Head of caudate nucleus (tissue), 42 donors: ENCODE measurements around the gene PRDM15.
A peak's percentile ranks its signal among the peaks of the same experiment; 100 is the strongest.

Experiments used
- DNase-seq, 42 donors: peaks; one replicate each; pipeline versions ENCODE4 v3.0.0 to v3.0.0-alpha.2; 2020 to 2021; ENCODE audit warnings: mixed read lengths in 7 of 42
- intact Hi-C: fragments of 100-400 bp; cut with DNase I; formaldehyde crosslinking; loops from one replicate; pipeline ENCODE4 v1.15.0; 2022

PRDM15 gene

GRCh38 chr21:41851090-41851790 is 27.9 kb downstream of the PRDM15 start:
- intact Hi-C loops, result no loop called here
- DNase-seq, result peak in 1 of 42 donors; percentile 33

DNA sequence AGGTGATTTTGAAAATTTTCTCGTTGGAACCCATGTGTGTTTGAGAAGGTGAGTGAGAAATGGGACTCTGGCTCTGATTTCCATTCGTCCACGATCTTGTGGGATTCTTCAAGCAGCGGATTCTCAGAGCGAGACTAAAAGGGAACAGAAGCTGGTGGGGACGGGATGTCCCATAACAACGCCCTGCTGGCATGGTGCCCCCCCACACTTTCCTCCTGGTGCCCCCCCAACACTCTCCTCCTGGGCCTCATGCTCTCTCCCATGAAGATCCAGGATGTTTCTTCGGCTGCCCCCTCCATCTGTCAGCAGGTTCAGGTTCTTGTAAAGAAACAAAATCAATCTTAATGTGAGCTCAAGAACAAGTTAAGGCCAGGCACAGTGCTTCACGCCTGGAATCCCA is 29.1 kb downstream of the PRDM15 start:
- DNase-seq, result no peak
- intact Hi-C loops, result no loop called here

GRCh38 chr21:41848958-41849580 is 30.1 kb downstream of the PRDM15 start:
- no peak for DNase-seq
- intact Hi-C loops, result no loop called here

DNA sequence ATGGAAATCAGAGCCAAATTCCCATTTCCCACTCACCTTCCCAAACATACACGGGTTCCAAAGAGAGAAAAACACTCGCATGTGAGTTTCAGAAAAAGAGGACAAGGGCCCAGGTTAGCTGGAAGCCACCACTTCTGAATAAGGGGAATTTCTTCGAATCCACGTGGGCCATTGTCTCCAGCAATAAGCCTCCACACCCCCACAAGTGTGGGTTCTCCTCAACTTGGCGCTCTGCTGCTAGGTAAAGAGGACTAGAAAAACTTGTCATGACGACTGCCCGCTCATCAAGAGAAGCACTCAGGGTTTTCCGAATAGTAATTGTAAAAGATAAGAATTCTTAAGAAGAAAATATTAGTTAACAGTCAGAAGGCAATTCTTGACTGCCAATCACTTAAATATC is 30.6 kb downstream of the PRDM15 start:
- intact Hi-C loops, result no loop called here
- DNase-seq, result peak in 5 of 42 donors; percentile 17 to 58 (median 30)

DNA sequence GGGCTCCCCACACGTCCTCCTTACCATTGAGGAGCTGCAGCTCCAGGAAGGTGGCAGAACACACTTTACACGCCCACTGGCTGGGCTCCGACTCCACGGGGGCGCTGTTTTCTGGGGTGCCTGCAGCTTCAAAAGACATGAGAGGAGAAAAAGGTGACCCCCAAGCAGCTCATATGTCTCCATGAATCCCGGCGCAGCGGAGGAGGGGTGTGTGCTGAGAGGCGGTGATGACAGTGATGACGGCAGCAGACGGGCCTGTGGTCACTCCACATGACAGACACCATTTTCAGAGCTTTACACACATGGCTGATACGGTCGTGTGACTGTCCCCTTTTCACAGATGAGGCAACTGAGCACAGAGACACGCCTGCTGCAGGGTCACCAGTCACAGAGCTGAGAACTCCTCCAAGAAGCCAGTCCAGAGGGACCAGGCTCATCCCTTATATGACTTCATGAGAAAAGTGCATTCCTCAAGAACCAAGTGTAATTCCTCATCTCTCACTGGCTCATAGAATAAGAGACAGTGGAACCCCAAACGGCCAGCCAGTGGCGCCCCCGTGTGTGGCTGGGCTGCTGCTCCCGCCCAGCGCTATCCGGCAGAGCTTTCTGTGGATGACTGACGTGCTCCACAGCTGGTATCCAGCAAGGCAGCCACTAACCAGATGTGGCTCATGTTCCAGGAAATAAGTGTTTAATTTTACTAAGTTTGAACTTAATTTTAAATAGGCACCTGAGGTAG is 31.9 kb downstream of the PRDM15 start:
- intact Hi-C loops, result no loop called here
- DNase-seq, result no peak

GRCh38 chr21:41846536-41846935 is 32.6 kb downstream of the PRDM15 start:
- intact Hi-C loops, result no loop called here
- DNase-seq, result no peak

DNA sequence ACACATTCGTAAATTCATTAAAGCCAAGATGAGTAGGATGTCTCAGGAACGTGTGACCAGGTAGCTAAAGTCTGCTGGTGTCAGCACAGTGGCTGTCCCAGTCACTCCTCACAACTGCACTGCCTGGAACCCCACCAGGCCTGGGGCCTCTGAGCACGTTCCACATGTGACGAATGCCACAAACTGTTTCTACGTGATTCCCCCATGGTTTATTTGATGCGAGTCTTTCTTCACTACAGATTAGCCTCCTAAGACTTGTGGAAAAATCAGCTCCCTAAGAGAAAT is 33.2 kb downstream of the PRDM15 start:
- DNase-seq, result no peak
- intact Hi-C loops, result no loop called here

GRCh38 chr21:41845310-41846032 is 33.7 kb downstream of the PRDM15 start:
- intact Hi-C loops, result no loop called here
- no peak for DNase-seq

DNA sequence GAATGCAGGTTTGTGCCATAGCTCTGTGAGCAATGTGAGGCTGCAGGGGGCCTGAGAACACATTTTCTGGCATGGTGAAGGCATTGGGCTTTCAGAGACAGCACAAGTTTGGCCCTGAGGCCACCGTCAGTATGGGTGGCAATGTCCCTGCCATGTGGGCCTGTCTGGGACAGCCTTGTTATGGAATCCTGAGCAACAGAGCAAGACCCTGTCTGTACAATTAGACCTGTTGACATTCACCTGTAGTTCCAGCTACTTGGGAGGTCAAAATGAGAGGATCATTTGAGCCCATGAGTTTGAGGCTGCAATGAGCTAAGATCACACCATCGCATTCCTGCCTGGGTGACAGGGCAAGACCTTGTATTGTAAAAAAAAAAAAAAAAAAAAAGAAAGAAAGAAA is 35.6 kb downstream of the PRDM15 start:
- intact Hi-C loops, result no loop called here

DNA sequence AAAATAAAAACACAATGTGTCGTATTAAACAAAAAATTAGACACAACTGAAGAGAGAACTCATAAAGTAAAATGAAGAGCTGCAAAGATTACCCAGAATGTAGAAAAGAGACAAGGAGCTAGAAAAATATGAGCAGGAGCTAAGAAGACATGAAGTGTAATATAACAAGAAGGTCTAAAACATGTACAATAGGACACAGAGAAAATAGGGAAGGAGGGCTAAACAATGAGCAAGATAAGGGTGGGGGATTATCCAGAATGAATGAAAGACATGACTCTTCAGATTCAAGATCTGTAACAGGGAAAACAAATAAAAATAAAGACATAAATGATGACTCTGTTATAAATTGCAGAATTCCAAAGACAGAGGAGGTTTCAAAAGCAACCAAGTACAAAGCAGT is 38.3 kb downstream of the PRDM15 start:
- DNase-seq, result no peak
- intact Hi-C loops, result no loop called here

More for the DNA sequence above, 35.6 kb downstream of the PRDM15 start:
- DNase-seq, result no peak

GRCh38 chr21:41839387-41840000 is 39.6 kb downstream of the PRDM15 start:
- DNase-seq, result peak in 1 of 42 donors; percentile 25
- intact Hi-C loops, result loop anchor here (10.0 kb wide), 1 partner anchor 55 kb away; no protein-coding TSS in a partner anchor

- DNase-seq, result peak in 2 of 42 donors; percentile 23 to 28
- intact Hi-C loops, result loop anchor here (10.0 kb wide), 1 partner anchor 57 kb away; no protein-coding TSS in a partner anchor
Observed at GRCh38 chr21:41837756-41838297, 41.3 kb downstream of the PRDM15 start.

DNA sequence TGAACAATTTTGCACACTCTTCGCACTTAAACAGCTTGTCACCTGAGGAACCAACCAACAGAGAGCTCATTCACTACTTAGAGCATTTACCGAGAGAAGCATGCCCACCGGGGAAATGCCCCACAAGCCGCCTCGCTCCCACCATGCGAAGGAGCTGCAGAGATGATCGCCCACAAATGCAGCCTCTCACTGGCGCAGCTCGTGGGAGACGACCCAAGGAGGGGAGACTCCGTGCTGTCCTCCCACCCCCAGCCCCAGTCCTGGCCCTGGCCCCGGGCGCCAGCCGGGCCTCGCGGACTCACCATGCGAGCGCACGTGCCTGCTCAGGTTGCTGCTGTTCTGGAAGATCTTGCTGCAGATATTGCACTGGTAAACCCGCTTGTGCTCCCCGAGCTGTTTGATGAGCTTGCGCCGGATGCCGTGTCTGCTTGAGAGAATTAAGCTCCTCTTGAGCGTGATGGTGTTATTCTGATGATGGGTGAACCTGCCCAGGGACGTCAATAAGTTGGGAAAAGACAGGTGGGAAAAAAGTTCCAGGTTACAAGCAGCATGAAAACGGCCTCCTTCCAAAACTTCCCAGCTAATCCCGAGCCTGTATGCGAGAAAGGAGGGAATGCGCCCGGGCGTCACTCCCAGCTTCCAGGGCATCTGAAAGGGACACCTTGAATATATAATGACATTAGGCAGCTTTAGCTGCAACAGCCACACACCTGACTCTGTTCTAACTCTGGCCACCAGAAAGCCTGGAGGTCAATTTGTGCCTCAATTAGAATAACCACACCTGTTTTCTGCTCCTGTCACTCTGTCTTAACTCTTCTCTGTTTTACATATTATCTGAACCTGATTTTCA is 42.8 kb downstream of the PRDM15 start:
- intact Hi-C loops, result loop anchor here (10.0 kb wide), 1 partner anchor 58 kb away; no protein-coding TSS in a partner anchor
- DNase-seq, result peak in 1 of 42 donors; percentile 27

- DNase-seq, result no peak
- intact Hi-C loops, result loop anchor here (10.0 kb wide), 1 partner anchor 59 kb away; no protein-coding TSS in a partner anchor
Observed at GRCh38 chr21:41835711-41836154, 43.4 kb downstream of the PRDM15 start.

GRCh38 chr21:41834926-41835663 is 44.0 kb downstream of the PRDM15 start:
- DNase-seq, result peak in 2 of 42 donors; percentile 4 to 31
- intact Hi-C loops, result loop anchor here (10.0 kb wide), 1 partner anchor 60 kb away; no protein-coding TSS in a partner anchor

- intact Hi-C loops, result loop anchor here (10.0 kb wide), 1 partner anchor 60 kb away; no protein-coding TSS in a partner anchor
- DNase-seq, result peak in 7 of 42 donors; percentile 15 to 57 (median 31)
Observed at GRCh38 chr21:41834252-41834925, 44.8 kb downstream of the PRDM15 start.
